ENCODE measurements around the gene DEDD.

The DEDD gene

DNA sequence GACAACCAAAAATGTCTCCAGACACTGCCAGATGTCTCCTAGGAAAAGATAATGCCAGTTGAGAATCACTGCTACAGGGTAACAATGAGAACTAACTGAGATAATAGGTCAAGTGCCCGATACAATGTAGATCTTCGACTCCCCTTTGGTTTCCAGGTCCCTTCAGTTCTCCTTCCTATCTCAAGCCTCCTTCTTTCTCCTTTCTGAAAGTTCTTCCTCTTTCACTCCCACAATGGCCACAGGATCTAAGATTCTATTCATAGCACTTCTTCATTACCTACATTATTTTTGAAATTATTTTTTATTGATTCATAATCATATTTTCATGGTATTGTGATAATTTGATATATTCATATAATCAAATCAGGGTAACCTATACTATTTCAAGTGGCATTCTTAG is 20.9 kb downstream of the DEDD start:
- H3K4me3 ChIP-seq (replicated peaks in 1 of 2; ENCODE audit: low read depth in 2 of 2, low read length in 2 of 2), result no peak overlapping the region
- DNase-seq (ENCODE audit: low read depth in 2 of 2), result no peak
- TF ChIP-seq, protein P1, sequence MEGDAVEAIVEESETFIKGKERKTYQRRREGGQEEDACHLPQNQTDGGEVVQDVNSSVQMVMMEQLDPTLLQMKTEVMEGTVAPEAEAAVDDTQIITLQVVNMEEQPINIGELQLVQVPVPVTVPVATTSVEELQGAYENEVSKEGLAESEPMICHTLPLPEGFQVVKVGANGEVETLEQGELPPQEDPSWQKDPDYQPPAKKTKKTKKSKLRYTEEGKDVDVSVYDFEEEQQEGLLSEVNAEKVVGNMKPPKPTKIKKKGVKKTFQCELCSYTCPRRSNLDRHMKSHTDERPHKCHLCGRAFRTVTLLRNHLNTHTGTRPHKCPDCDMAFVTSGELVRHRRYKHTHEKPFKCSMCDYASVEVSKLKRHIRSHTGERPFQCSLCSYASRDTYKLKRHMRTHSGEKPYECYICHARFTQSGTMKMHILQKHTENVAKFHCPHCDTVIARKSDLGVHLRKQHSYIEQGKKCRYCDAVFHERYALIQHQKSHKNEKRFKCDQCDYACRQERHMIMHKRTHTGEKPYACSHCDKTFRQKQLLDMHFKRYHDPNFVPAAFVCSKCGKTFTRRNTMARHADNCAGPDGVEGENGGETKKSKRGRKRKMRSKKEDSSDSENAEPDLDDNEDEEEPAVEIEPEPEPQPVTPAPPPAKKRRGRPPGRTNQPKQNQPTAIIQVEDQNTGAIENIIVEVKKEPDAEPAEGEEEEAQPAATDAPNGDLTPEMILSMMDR (IDR thresholded peaks at IDR 0.05; ENCODE audit: low read depth, low read length), result no peak

DNA sequence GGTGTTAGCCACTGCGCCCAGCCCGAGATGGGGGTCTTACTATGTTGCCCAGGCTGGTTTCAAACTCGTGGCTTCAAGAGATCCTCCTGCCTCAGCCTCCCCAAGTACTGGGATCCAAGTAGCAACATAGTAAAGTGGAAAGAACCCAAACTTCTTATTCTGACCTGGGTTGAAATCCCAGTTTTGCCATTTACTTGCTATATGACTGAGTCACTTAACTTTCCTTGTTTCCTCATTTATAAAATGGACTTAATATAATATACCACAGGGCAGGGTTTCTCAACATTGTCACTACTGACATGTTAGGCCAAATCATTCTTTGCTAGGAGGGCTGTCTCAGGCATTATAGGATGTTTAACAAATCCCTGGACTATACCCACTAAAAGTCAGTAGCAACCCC is 21.4 kb downstream of the DEDD start:
- no peak overlapping the region for H3K4me3 ChIP-seq (replicated peaks in 1 of 2; ENCODE audit: low read depth in 2 of 2, low read length in 2 of 2)
- DNase-seq (ENCODE audit: low read depth in 2 of 2), result no peak
- TF ChIP-seq, protein P1 (IDR thresholded peaks at IDR 0.05; ENCODE audit: low read depth, low read length), result no peak

DNA sequence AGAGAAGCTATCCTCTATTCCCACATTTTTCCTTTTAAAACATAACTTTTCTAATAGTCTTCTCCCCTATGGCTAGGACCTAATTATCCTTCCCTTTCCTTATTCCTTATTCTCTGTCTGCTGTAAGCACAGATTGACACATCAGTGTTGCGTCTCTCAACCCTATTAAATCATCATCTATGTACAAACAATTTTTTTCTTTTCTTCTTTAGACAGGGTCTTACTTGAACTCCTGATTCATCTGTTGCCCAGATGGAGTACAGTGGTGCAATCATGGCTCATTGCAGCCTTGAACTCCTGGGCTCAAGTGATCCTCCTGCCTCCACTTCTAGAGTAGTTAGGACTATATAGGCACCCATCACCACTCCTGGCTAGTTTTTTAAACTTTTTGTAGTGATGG is 26.0 kb downstream of the DEDD start:
- no peak for DNase-seq (ENCODE audit: low read depth in 2 of 2)
- no peak overlapping the region for H3K4me3 ChIP-seq (replicated peaks in 1 of 2; ENCODE audit: low read depth in 2 of 2, low read length in 2 of 2)

DNA sequence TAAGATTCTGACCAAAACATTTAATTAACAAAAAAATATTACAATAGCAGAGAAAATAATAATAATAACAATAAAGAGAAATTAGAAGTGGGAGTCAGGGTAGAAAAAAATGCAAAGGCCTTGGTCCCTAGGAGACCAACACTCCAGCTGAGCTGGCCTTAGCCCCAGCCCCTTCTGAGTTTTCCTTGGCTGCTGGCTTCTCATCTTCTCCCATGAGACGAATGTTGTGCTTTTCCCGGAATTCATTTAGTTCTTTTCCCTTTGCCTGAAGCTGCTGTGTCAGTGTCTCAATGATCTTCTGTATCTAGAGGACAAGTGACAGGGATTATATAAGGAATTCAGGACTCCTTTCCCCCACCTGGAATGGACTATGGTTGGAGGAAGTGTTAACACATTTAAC is 31.9 kb downstream of the DEDD start:
- no peak for DNase-seq (ENCODE audit: low read depth in 2 of 2)
- H3K4me3 ChIP-seq (replicated peaks in 1 of 2; ENCODE audit: low read depth in 2 of 2, low read length in 2 of 2), result no peak overlapping the region
- TF ChIP-seq, protein P1 (IDR thresholded peaks at IDR 0.05; ENCODE audit: low read depth, low read length), result no peak

More for the DNA sequence above, 26.0 kb downstream of the DEDD start:
- TF ChIP-seq, protein P1 (IDR thresholded peaks at IDR 0.05; ENCODE audit: low read depth, low read length), result no peak

DNA sequence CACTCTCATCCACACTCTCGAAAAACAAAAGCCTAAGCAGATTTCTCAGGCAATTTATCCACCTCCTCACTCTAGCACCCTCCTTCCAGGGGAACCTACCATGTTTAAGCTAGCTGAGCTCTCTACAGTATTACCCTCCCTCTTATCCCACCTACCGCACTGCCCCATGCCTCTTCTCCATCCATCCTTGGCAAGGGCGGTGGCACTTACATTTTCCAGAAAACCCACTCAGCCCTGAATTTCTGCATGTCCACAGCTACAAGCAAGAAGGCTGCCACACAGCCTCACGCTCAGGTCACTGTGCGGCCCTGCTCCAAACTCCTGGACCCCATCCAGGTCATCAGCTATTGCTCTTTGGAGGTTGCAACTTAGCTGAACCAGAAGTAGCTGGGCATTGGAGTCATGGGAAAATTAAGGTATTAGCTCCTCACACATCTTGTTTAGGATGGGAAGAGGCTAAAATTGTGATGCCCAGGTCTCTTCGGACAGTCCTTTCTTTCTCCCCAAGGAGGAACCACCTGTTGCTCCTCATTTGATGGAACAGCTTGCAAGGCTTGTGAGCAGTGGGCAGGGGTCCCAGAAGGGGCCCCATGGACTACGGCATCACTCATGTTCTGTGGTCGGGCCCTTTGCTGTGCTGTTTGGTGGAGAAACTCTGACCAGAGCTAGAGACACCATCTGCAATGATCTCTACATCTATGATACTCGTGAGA is 33.2 kb downstream of the DEDD start:
- no peak for DNase-seq (ENCODE audit: low read depth in 2 of 2)
- no peak overlapping the region for H3K4me3 ChIP-seq (replicated peaks in 1 of 2; ENCODE audit: low read depth in 2 of 2, low read length in 2 of 2)
- TF ChIP-seq, protein P1 (IDR thresholded peaks at IDR 0.05; ENCODE audit: low read depth, low read length), result no peak

DNA sequence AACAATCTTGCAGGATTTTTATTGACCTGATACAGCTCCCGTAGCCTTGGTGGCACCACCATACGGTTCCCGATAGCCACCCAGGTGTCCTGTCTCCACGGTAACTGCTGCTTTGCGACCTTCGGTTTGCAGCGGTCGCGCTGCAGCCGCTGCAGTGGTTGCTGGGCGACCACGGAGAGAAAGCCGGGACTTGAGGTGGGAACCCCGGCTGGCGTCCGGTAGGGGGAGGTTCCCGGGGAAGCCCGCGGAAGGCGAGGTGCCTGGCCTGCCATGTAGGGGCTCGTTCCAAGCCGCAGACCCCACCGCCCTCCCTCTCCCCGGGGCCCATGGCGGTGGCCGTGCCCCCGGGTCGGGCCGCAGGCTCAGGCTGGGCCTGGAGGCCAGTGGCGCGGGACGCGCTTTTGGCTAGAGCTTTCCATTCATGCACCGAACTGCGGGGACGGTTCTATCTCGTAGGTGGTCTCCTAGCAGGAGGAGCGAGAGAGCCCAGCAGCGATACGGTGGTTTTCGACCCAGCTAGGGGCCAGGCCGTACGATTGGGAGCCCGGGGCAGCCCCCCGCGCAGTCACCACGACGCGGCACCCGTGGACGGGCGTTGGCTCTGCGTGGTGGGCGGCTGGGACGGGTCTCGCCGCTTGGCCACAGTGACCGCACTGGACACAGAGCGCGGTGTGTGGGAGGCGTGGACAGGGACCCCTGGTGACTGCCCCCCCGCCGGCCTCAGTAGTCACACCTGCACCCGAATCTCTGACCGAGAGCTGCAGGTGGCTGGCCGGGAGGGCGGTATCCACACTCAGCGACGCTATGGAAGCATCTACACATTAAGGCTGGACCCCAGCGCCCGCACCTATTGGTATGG is 34.0 kb downstream of the DEDD start, which contains the start of gene KLHDC9:
TSS of gene KLHDC9 (plus strand) at position 152 of the 859 bp plus-strand sequence. CDS start at position 327, 175 bp downstream.
- peak within 1 kb of the TSS; percentile 33 to 51 for H3K4me3 ChIP-seq (replicated peaks in 1 of 2; ENCODE audit: low read depth in 2 of 2, low read length in 2 of 2)
- TF ChIP-seq, protein P1 (IDR thresholded peaks at IDR 0.05; ENCODE audit: low read depth, low read length), result no peak
- DNase-seq (ENCODE audit: low read depth in 2 of 2), result peak in 1 of 2 donors; percentile 78

Data from cardiac fibroblast (primary cell).